Lung (tissue), 12 donors: ENCODE data around the gene ACTN4. TPM values are rescaled to one million over a fixed set of nuclear protein-coding genes. Genes with fewer than 3 reads are reported as not detected.
A peak's percentile ranks its signal among the peaks of the same experiment; 100 is the strongest.
"Not testable (repeated sequence)": the region's sequence is repeated elsewhere in the genome, so short reads cannot be mapped to it uniquely, and the experiment has no call there.

ENCODE experiments used
- ATAC-seq: fragments of 200-7000 bp; cut with Tn5 transposase; one replicate; pipeline ENCODE4 v1.9.1; 2020; ENCODE audit warnings: moderate number of reproducible peaks; ENCODE audit not compliant: insufficient read depth, low FRiP score
- DNase-seq, 3 donors: peaks; one replicate each; pipeline ENCODE4 v3.0.0-alpha.2; 2013 to 2017
- H3K27ac ChIP-seq, 2 donors: one replicate each; pipeline ENCODE4 v1.5.1; 2013; ENCODE audit warnings: mild to moderate bottlenecking in 2 of 2, moderate library complexity in 2 of 2, control low read depth in 1 of 2, inconsistent platforms in 1 of 2, low read depth in 1 of 2, low read length in 1 of 2
- H3K27me3 ChIP-seq, 3 donors: one replicate each; pipeline ENCODE4 v1.5.1; 2013; ENCODE audit warnings: low read length in 2 of 3; ENCODE audit not compliant: control insufficient read depth in 3 of 3, insufficient read depth in 3 of 3
- H3K36me3 ChIP-seq, 4 donors: one replicate each; pipeline ENCODE4 v1.5.1; 2013; ENCODE audit warnings: low read length in 4 of 4, mild to moderate bottlenecking in 1 of 4, moderate library complexity in 1 of 4; ENCODE audit not compliant: control insufficient read depth in 4 of 4, insufficient read depth in 4 of 4
- H3K4me1 ChIP-seq, 5 donors: one replicate each; pipeline ENCODE4 v1.5.1; 2013; ENCODE audit warnings: low read length in 5 of 5, mild to moderate bottlenecking in 2 of 5, moderate library complexity in 1 of 5; ENCODE audit not compliant: control insufficient read depth in 5 of 5, insufficient read depth in 5 of 5
- H3K4me3 ChIP-seq: one replicate; pipeline ENCODE4 v1.5.1; 2013; ENCODE audit warnings: mild to moderate bottlenecking, control low read depth, moderate library complexity
- H3K9ac ChIP-seq, 2 donors: one replicate each; pipeline ENCODE4 v1.5.1; 2013; ENCODE audit warnings: low read length in 2 of 2, control low read depth in 1 of 2; ENCODE audit not compliant: insufficient read depth in 1 of 2
- H3K9me3 ChIP-seq, 4 donors: one replicate each; pipeline ENCODE4 v1.5.1; 2013; ENCODE audit warnings: low read length in 3 of 4, mild to moderate bottlenecking in 1 of 4, moderate library complexity in 1 of 4; ENCODE audit not compliant: control insufficient read depth in 4 of 4, insufficient read depth in 3 of 4
- CTCF ChIP-seq: IDR thresholded peaks from 2 replicates; pipeline ENCODE4 v1.5.1; 2012; ENCODE audit warnings: mild to moderate bottlenecking; ENCODE audit errors: control extremely low read depth, extremely low read depth
- WGBS, 2 donors: extraction: QIAGEN DNeasy Blood & Tissue Kit; methylation state at CpG; one replicate each; pipeline ENCODE4 v1.1.7; 2013; 5-methylcytosine and 5-hydroxymethylcytosine counted together
- polyA plus RNA-seq, 2 donors: library from polyadenylated mRNA; stranded (reverse); fragments of 200-250 nt; gene quantifications; one replicate each; pipeline ENCODE4 v1.2.1, GENCODE V29; 2013
- total RNA-seq, 2 donors: library from RNA; depleted of rRNA in 1 of 2; stranded (reverse); fragments of >200 nt in 1 of 2; gene quantifications; one replicate each; pipeline ENCODE4 v1.2.1, GENCODE V29; 2014 to 2021
- donor health status: control.
- donor health status: control.
- donor health status: Bipolar disorder and iron deficiency.
- donor health status: healthy.
- donor health status: DM: yes; HTN: yes; CAD: no.

The ACTN4 gene
- total and polyA plus RNA-seq, 4 donors: 229 to 552 (median 367) TPM

GRCh38 chr19:38745316-38745715 is 97.9 kb downstream of the ACTN4 start:
- DNase-seq (no peak), ATAC-seq (no peak)
- 86% methylated on average over 7 of the region's 7 CpGs for WGBS, 2 donors
- no peaks in the 10 kb centered on the region for H3K9me3 ChIP-seq
- no peak overlapping the region for H3K27ac ChIP-seq
- H3K4me1 ChIP-seq: no peaks in the 10 kb centered on the region
- H3K36me3 ChIP-seq: no peaks in the 10 kb centered on the region
- H3K27me3 ChIP-seq: no peaks in the 10 kb centered on the region
- H3K9ac ChIP-seq: no peak overlapping the region
- no peak overlapping the region for H3K4me3 ChIP-seq
- TF ChIP-seq CTCF: no peak

GRCh38 chr19:38753783-38754182 is 106.3 kb downstream of the ACTN4 start:
- H3K4me1 ChIP-seq, H3K9me3 ChIP-seq, H3K4me3 ChIP-seq, DNase-seq, ATAC-seq, H3K9ac ChIP-seq, H3K27me3 ChIP-seq, H3K36me3 ChIP-seq, H3K27ac ChIP-seq: not testable (repeated sequence)
- WGBS, 2 donors: 81 to 86% methylated on average over 3 of the region's 3 CpGs

- ATAC-seq, H3K4me3 ChIP-seq, H3K4me1 ChIP-seq, H3K9ac ChIP-seq, H3K36me3 ChIP-seq, H3K27me3 ChIP-seq, DNase-seq, H3K9me3 ChIP-seq, H3K27ac ChIP-seq: not testable (repeated sequence)
- WGBS, 2 donors: 83 to 100% methylated on average over 1 to 2 of the region's 2 CpGs
These were observed 106.7 kb downstream of the ACTN4 start for GRCh38 chr19:38754196-38754595.

GRCh38 chr19:38759590-38760003 is 112.1 kb downstream of the ACTN4 start:
- TF ChIP-seq CTCF: no peak
- 28 to 45% methylated on average over 10 of the region's 10 CpGs for WGBS, 2 donors
- DNase-seq (peak in 1 of 3 donors; percentile 12), ATAC-seq (peak; percentile 58)
- Histone ChIP-seq H3K27ac (no peak overlapping the region), H3K4me3 (no peak overlapping the region), H3K36me3 (no peaks in the 10 kb centered on the region), H3K4me1 (no peaks in the 10 kb centered on the region), H3K9me3 (no peaks in the 10 kb centered on the region), H3K27me3 (no peaks in the 10 kb centered on the region), H3K9ac (no peak overlapping the region)

GRCh38 chr19:38760805-38761517 is 113.5 kb downstream of the ACTN4 start:
- H3K27me3 ChIP-seq, H3K9me3 ChIP-seq, DNase-seq, H3K27ac ChIP-seq, H3K36me3 ChIP-seq, H3K9ac ChIP-seq, H3K4me1 ChIP-seq, H3K4me3 ChIP-seq, ATAC-seq: not testable (repeated sequence)
- WGBS, 2 donors: 64 to 84% methylated on average over 6 of the region's 6 CpGs

GRCh38 chr19:38761884-38762389 is 114.5 kb downstream of the ACTN4 start:
- not testable (repeated sequence) for H3K27me3 ChIP-seq, DNase-seq, H3K9ac ChIP-seq, ATAC-seq, H3K4me1 ChIP-seq, H3K9me3 ChIP-seq, H3K27ac ChIP-seq, H3K4me3 ChIP-seq, H3K36me3 ChIP-seq
- WGBS, 2 donors: 96 to 97% methylated on average over 9 of the region's 9 CpGs
